ENCODE data around the gene KCNJ16.

Gene KCNJ16

GRCh38 chr17:70074956-70075355 is at the start of gene KCNJ16:
Gene KCNJ16 (plus strand): TSS chr17:70075225. CDS start chr17:70132088, 56,863 bp downstream.
- DNase-seq (ENCODE audit: extremely low read depth, low read depth), result no peak

GRCh38 chr17:70028397-70028796 is 46.6 kb upstream of the KCNJ16 start:
- H3K4me3 ChIP-seq (replicated peaks; ENCODE audit: low read depth, low read length), result no peak overlapping the region
- TF ChIP-seq CTCF (IDR thresholded peaks at IDR 0.05; ENCODE audit: low read depth, low read length, missing control alignments), result no peak
- no peak for DNase-seq (ENCODE audit: extremely low read depth, low read depth)

More at GRCh38 chr17:70074956-70075355, at the start of gene KCNJ16:
- H3K4me3 ChIP-seq (replicated peaks; ENCODE audit: low read depth, low read length), result no peak within 1 kb of the TSS
- TF ChIP-seq CTCF (IDR thresholded peaks at IDR 0.05; ENCODE audit: low read depth, low read length, missing control alignments), result no peak

GRCh38 chr17:70028978-70029767 is 45.9 kb upstream of the KCNJ16 start:
- TF ChIP-seq CTCF (IDR thresholded peaks at IDR 0.05; ENCODE audit: low read depth, low read length, missing control alignments), result no peak
- H3K4me3 ChIP-seq (replicated peaks; ENCODE audit: low read depth, low read length), result no peak overlapping the region
- no peak for DNase-seq (ENCODE audit: extremely low read depth, low read depth)

- no peak overlapping the region for H3K4me3 ChIP-seq (replicated peaks; ENCODE audit: low read depth, low read length)
- no peak for TF ChIP-seq CTCF (IDR thresholded peaks at IDR 0.05; ENCODE audit: low read depth, low read length, missing control alignments)
- no peak for DNase-seq (ENCODE audit: extremely low read depth, low read depth)
These were observed 44.7 kb upstream of the KCNJ16 start for GRCh38 chr17:70030371-70030770.

- DNase-seq (ENCODE audit: extremely low read depth, low read depth), result no peak
- TF ChIP-seq CTCF (IDR thresholded peaks at IDR 0.05; ENCODE audit: low read depth, low read length, missing control alignments), result no peak
- no peak overlapping the region for H3K4me3 ChIP-seq (replicated peaks; ENCODE audit: low read depth, low read length)
These were observed 43.7 kb upstream of the KCNJ16 start for GRCh38 chr17:70031341-70031740.

GRCh38 chr17:70033165-70033564 is 41.9 kb upstream of the KCNJ16 start:
- DNase-seq (ENCODE audit: extremely low read depth, low read depth), result no peak
- no peak overlapping the region for H3K4me3 ChIP-seq (replicated peaks; ENCODE audit: low read depth, low read length)
- TF ChIP-seq CTCF (IDR thresholded peaks at IDR 0.05; ENCODE audit: low read depth, low read length, missing control alignments), result no peak

All from HFF-Myc (cell line).